ENCODE data around the gene CPN2. TPM values are rescaled to one million over a fixed set of nuclear protein-coding genes. Genes with fewer than 3 reads are reported as not detected.

CPN2 gene
- total and polyA plus RNA-seq, 2 of the 13 experiments (the other 11 are each of a cell fraction or from before 2014, with no cell fraction given) = 26.7 to 27.7 TPM

- TF ChIP-seq ZMYM2 (CRISPR knock-in tag; IDR thresholded peaks at IDR 0.05) = no peak
- TF ChIP-seq ZNF224 (CRISPR knock-in tag; IDR thresholded peaks at IDR 0.05) = 0 out of 2 replicates have a peak, but pooled peaks have one; percentile 36
- no peak for TF ChIP-seq RNF2 (conservative IDR thresholded peaks at IDR 0.05; ENCODE audit: low read depth)
- TF ChIP-seq, protein P1, sequence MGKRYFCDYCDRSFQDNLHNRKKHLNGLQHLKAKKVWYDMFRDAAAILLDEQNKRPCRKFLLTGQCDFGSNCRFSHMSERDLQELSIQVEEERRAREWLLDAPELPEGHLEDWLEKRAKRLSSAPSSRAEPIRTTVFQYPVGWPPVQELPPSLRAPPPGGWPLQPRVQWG (CRISPR knock-in tag; IDR thresholded peaks at IDR 0.05; ENCODE audit: borderline replicate concordance, low read depth) = no peak
- TF ChIP-seq ATF4 (CRISPR knock-in tag; IDR thresholded peaks at IDR 0.05) = no peak
- TF ChIP-seq ZNF746 (CRISPR knock-in tag; IDR thresholded peaks at IDR 0.05) = no peak
- no peak for TF ChIP-seq ZNF775 (CRISPR knock-in tag; IDR thresholded peaks at IDR 0.05; ENCODE audit: borderline replicate concordance)
- TF ChIP-seq RBAK (CRISPR knock-in tag; IDR thresholded peaks at IDR 0.05) = peak; percentile 59; the same call in 1 of the 2 replicates
- no peak for TF ChIP-seq ZNF652 (CRISPR knock-in tag; IDR thresholded peaks at IDR 0.05; ENCODE audit: borderline replicate concordance, low read depth)
- TF ChIP-seq ZNF841 (CRISPR knock-in tag; IDR thresholded peaks at IDR 0.05; ENCODE audit: borderline replicate concordance) = no peak
- no peak for TF ChIP-seq SOX6 (IDR thresholded peaks at IDR 0.05)
- TF ChIP-seq SOX6 (CRISPR knock-in tag; IDR thresholded peaks at IDR 0.05) = peak; percentile 67
- TF ChIP-seq MED8 (CRISPR knock-in tag; IDR thresholded peaks at IDR 0.05; ENCODE audit: insufficient replicate concordance) = peak; percentile 50
- TF ChIP-seq, protein P2, sequence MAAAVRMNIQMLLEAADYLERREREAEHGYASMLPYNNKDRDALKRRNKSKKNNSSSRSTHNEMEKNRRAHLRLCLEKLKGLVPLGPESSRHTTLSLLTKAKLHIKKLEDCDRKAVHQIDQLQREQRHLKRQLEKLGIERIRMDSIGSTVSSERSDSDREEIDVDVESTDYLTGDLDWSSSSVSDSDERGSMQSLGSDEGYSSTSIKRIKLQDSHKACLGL (CRISPR knock-in tag; IDR thresholded peaks at IDR 0.05) = peak; percentile 72
- TF ChIP-seq NR1H2 (CRISPR knock-in tag; IDR thresholded peaks at IDR 0.05; ENCODE audit: borderline replicate concordance, low read depth) = no peak
- no peak for TF ChIP-seq NONO (IDR thresholded peaks at IDR 0.05)
- TF ChIP-seq NONO (CRISPR knock-in tag; conservative IDR thresholded peaks at IDR 0.05) = 0 out of 2 replicates have a peak, but pooled peaks have one; percentile 79
- no peak for TF ChIP-seq ATF6 (CRISPR knock-in tag; conservative IDR thresholded peaks at IDR 0.05)
- no peak for TF ChIP-seq TP53 (CRISPR knock-in tag; conservative IDR thresholded peaks at IDR 0.05)
- peak; percentile 63; the same call in 1 of the 2 replicates for TF ChIP-seq ZBTB4 (CRISPR knock-in tag; IDR thresholded peaks at IDR 0.05; ENCODE audit: borderline replicate concordance)
- TF ChIP-seq, protein P3, sequence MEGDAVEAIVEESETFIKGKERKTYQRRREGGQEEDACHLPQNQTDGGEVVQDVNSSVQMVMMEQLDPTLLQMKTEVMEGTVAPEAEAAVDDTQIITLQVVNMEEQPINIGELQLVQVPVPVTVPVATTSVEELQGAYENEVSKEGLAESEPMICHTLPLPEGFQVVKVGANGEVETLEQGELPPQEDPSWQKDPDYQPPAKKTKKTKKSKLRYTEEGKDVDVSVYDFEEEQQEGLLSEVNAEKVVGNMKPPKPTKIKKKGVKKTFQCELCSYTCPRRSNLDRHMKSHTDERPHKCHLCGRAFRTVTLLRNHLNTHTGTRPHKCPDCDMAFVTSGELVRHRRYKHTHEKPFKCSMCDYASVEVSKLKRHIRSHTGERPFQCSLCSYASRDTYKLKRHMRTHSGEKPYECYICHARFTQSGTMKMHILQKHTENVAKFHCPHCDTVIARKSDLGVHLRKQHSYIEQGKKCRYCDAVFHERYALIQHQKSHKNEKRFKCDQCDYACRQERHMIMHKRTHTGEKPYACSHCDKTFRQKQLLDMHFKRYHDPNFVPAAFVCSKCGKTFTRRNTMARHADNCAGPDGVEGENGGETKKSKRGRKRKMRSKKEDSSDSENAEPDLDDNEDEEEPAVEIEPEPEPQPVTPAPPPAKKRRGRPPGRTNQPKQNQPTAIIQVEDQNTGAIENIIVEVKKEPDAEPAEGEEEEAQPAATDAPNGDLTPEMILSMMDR (CRISPR knock-in tag; IDR thresholded peaks at IDR 0.05) = 0 out of 2 replicates have a peak, but pooled peaks have one; percentile 11
Measured at GRCh38 chr3:194351080-194351672, at the start of gene CPN2 (continued).
